HEK293 (cell line): ENCODE data around the gene ACBD3.

Source experiments
- CTCF ChIP-seq: fragments of 450-650 bp; formaldehyde crosslinking; IDR thresholded peaks from 2 replicates; pipeline ENCODE4 v1.5.1; 2016; ENCODE audit warnings: missing biosample characterization, missing genetic modification characterization
- ZNF24 ChIP-seq: fragments of 450-650 bp; formaldehyde crosslinking; IDR thresholded peaks from 2 replicates; pipeline ENCODE4 v1.5.1; 2016; ENCODE audit warnings: missing biosample characterization, missing genetic modification characterization
- ZNF645 ChIP-seq: fragments of 450-650 bp; formaldehyde crosslinking; IDR thresholded peaks from 2 replicates; pipeline ENCODE4; 2016; ENCODE audit warnings: missing biosample characterization, missing genetic modification characterization

GRCh38 chr1:226166341-226166740 is 20.2 kb downstream of the ACBD3 start:
- TF ChIP-seq ZNF645 (tag by site-specific recombination) (no peak), ZNF24 (tag by site-specific recombination) (no peak), CTCF (no peak)
